ENCODE measurements around the gene SPOUT1. TPM values are rescaled to one million over a fixed set of nuclear protein-coding genes. Genes with fewer than 3 reads are reported as not detected.
A peak's percentile ranks its signal among the peaks of the same experiment; 100 is the strongest.

SPOUT1 gene
- total and polyA plus RNA-seq, 2 of the 13 experiments (the other 11 are each of a cell fraction or from before 2014, with no cell fraction given) = 39.0 to 45.8 TPM

- 0 out of 2 replicates have a peak, but pooled peaks have one; percentile 16 for TF ChIP-seq PRDM10 (CRISPR knock-in tag; IDR thresholded peaks at IDR 0.05; ENCODE audit: low read depth)
- peak; percentile 73; the same call in 1 of the 2 replicates for TF ChIP-seq AFF4 (CRISPR knock-in tag; IDR thresholded peaks at IDR 0.05)
- TF ChIP-seq KAT8 (CRISPR knock-in tag; IDR thresholded peaks at IDR 0.05) = peak; percentile 94
- 0 out of 2 replicates have a peak, but pooled peaks have one; percentile 20 for TF ChIP-seq CREB1 (IDR thresholded peaks at IDR 0.05)
- TF ChIP-seq CREB1 (CRISPR knock-in tag; IDR thresholded peaks at IDR 0.05) = no peak
- TF ChIP-seq ZNF317 (CRISPR knock-in tag; IDR thresholded peaks at IDR 0.05) = peak; percentile 92
- TF ChIP-seq RAD21 (CRISPR knock-in tag; IDR thresholded peaks at IDR 0.05) = peak; percentile 56
- no peak for TF ChIP-seq TRAFD1 (CRISPR knock-in tag; IDR thresholded peaks at IDR 0.05; ENCODE audit: borderline replicate concordance)
- TF ChIP-seq ZNF281 (CRISPR knock-in tag; IDR thresholded peaks at IDR 0.05; ENCODE audit: borderline replicate concordance) = peak; percentile 61; the same call in 1 of the 2 replicates
- no peak for TF ChIP-seq NR2F1 (CRISPR knock-in tag; IDR thresholded peaks at IDR 0.05)
These were observed 42.7 kb downstream of the SPOUT1 start, which contains the start of gene TBC1D13 (continued) for GRCh38 chr9:128786681-128787601.
